Right lobe of liver (tissue), 4 donors: ENCODE data around the gene EDC4.

Experiments
- POLR2A ChIP-seq: fragments of 450-650 bp; IDR thresholded peaks from one replicate; pipeline ENCODE4 v1.6.1; 2017; ENCODE audit warnings: antibody characterized with exemption, mild to moderate bottlenecking
- TF ChIP-seq, protein P1 (sequence below), 4 donors: fragments of 200-600 bp in 3 of 4; fragments of 450-650 bp in 1 of 4; IDR thresholded peaks; one replicate each; pipeline versions ENCODE4 v1.5.1 to v1.8.0; 2016 to 2022; ENCODE audit warnings: antibody characterized with exemption in 4 of 4, mild to moderate bottlenecking in 2 of 4
- donor health status: DM: no; HTN: no; CAD: no.
- donor health status: DM: no; HTN: no; CAD: no.
- donor health status: DM: no; HTN: yes; CAD: no.

DNA sequence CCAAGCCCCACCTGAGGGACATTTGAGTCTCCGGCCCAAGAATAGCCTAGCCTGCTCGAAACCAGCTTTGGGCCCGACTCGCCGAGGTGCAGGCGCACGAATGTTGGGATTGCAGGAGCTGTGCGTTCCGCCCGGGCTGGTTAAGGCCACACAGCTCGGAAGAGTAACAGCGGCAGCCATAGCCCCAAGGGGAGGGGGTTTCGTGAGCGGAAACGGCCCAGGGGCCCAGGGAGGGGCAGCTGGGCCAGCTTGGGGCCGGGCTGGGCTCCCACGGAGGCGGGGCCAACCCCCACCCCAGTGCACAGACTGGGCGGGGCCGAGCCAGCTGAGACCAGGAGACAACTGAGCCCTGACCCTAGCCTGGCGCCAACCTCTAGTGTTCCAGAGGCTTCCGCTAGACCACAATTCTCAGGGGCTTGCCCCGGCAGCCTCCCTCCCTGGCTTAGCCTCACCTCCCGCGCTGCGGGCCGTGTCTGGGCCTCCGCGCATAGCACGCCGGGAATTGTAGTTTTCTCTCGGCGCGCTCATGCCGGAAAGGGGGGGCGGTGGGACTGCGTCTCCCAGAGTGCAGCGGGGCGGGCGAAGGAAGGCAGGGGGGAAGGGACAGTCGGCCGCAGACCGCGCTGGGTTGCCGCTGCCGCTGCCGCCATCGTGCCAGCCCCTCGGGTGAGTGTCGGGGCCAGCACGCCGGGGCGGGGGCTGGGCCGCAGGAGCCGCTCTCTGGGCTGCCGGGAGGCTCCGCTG is 26.4 kb upstream of the EDC4 start, which contains the start of gene NUTF2:
- TF ChIP-seq, protein P1, sequence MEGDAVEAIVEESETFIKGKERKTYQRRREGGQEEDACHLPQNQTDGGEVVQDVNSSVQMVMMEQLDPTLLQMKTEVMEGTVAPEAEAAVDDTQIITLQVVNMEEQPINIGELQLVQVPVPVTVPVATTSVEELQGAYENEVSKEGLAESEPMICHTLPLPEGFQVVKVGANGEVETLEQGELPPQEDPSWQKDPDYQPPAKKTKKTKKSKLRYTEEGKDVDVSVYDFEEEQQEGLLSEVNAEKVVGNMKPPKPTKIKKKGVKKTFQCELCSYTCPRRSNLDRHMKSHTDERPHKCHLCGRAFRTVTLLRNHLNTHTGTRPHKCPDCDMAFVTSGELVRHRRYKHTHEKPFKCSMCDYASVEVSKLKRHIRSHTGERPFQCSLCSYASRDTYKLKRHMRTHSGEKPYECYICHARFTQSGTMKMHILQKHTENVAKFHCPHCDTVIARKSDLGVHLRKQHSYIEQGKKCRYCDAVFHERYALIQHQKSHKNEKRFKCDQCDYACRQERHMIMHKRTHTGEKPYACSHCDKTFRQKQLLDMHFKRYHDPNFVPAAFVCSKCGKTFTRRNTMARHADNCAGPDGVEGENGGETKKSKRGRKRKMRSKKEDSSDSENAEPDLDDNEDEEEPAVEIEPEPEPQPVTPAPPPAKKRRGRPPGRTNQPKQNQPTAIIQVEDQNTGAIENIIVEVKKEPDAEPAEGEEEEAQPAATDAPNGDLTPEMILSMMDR (IDR thresholded peaks at IDR 0.05) = peak in 1 of 4 donors; percentile 8
- TF ChIP-seq POLR2A = peak; percentile 65
